K562 (cell line): Measurements from ENCODE around the gene ARL17B. TPM values are rescaled to one million over a fixed set of nuclear protein-coding genes. Genes with fewer than 3 reads are reported as not detected.

Experiments used
- ATAC-seq: fragments of 200-7000 bp; cut with Tn5 transposase; 3 replicates; pipeline ENCODE4 v1.9.1; 2020; ENCODE audit warnings: moderate library complexity
- BruUV-seq: library from RNA; stranded (reverse); fragments of 400-500 nt; replicated peaks from 2 replicates; lab custom pipeline; 2021; lab: Mats Ljungman, UMichigan
- CTCF ChIA-PET: fragments of 300-600 bp; formaldehyde crosslinking; extraction: SDS; loops from one replicate; lab custom pipeline; 2021; ENCODE audit warnings: low intra/inter-chr PET ratio; lab: Yijun Ruan, JAX
- POLR2A ChIA-PET: fragments of 300-600, 350-650 bp; sonication (Branson Sonifier 250); formaldehyde crosslinking; extraction: SDS; loops from one replicate; lab custom pipeline; 2021; ENCODE audit warnings: antibody characterized with exemption, inconsistent platforms; lab: Yijun Ruan, JAX
- DNase-seq, 4 experiments: peaks; one replicate each; pipeline versions ENCODE4 v3.0.0 to v3.0.0-alpha.2; 2011 to 2018; ENCODE audit warnings: low spot score in 3 of 4, mixed read lengths in 3 of 4; ENCODE audit errors: extremely low read depth in 1 of 4
- FAIRE-seq: peaks from 2 replicates; lab custom pipeline; 2011; peaks lifted over from hg19 to GRCh38; lab: Jason Lieb, UNC
- H2AFZ ChIP-seq: 2 replicates; pipeline ENCODE4 v1.6.0; 2011; ENCODE audit warnings: low read depth, low read length, control low read depth, inconsistent platforms
- H3K27ac ChIP-seq: fragments of 200-600 bp; 3 replicates; pipeline ENCODE4 v1.8.0; 2011; ENCODE audit warnings: low read depth, mild to moderate bottlenecking, control low read depth, inconsistent platforms, low read length, moderate library complexity, mixed read lengths; ENCODE audit errors: extremely low read depth
- H3K27me3 ChIP-seq, 2 experiments: fragments of 300-600 bp in 1 of 2; 2 replicates in 1 of 2; 3 replicates in 1 of 2; pipeline versions ENCODE4 v1.6.0 to v1.8.0; 2011; ENCODE audit warnings: inconsistent platforms in 2 of 2, low read length in 2 of 2, mild to moderate bottlenecking in 1 of 2, mixed read lengths in 1 of 2, moderate library complexity in 1 of 2; ENCODE audit not compliant: control insufficient read depth in 2 of 2, insufficient read depth in 2 of 2
- H3K36me3 ChIP-seq: fragments of 300-600 bp; 3 replicates; pipeline ENCODE4 v1.8.0; 2011; ENCODE audit warnings: mild to moderate bottlenecking, low read length, inconsistent platforms; ENCODE audit not compliant: control insufficient read depth, insufficient read depth
- H3K4me1 ChIP-seq, 2 experiments: fragments of 200-600 bp in 1 of 2; replicated peaks in 1 of 2; 2 replicates in 1 of 2; 3 replicates in 1 of 2; pipeline versions ENCODE4 v1.5.1 to v1.8.0; 2011; ENCODE audit warnings: inconsistent platforms in 2 of 2, low read length in 2 of 2, mild to moderate bottlenecking in 1 of 2, mixed read lengths in 1 of 2, moderate library complexity in 1 of 2; ENCODE audit not compliant: control insufficient read depth in 2 of 2, insufficient read depth in 2 of 2
- H3K4me2 ChIP-seq: 2 replicates; pipeline ENCODE4 v1.6.1; 2011; ENCODE audit warnings: low read length, control low read depth, inconsistent platforms, mixed read lengths; ENCODE audit not compliant: insufficient read depth
- H3K4me3 ChIP-seq: fragments of 200-600 bp; sonication (generic), shearing (Covaris generic); 2 replicates; pipeline ENCODE4 v1.5.1; 2016; ENCODE audit warnings: control low read depth, inconsistent platforms
- H3K79me2 ChIP-seq: fragments of 200-600 bp; 3 replicates; pipeline ENCODE4 v1.8.0; 2011; ENCODE audit warnings: low read length, inconsistent platforms; ENCODE audit not compliant: control insufficient read depth, insufficient read depth
- H3K9ac ChIP-seq, 2 experiments: 2 replicates each; pipeline versions ENCODE4 v1.6.0 to v1.6.1; 2011; ENCODE audit warnings: low read depth in 2 of 2, low read length in 2 of 2, control low read depth in 1 of 2, inconsistent platforms in 1 of 2, mild to moderate bottlenecking in 1 of 2, mixed read lengths in 1 of 2; ENCODE audit not compliant: insufficient read depth in 1 of 2
- H3K9me1 ChIP-seq: one replicate; pipeline ENCODE4 v1.6.0; 2011; ENCODE audit warnings: inconsistent platforms, mild to moderate bottlenecking, low read length, moderate library complexity; ENCODE audit not compliant: control insufficient read depth, insufficient read depth
- H3K9me3 ChIP-seq: replicated peaks from 2 replicates; pipeline ENCODE4 v1.5.1; 2011; ENCODE audit warnings: low read depth, low read length, inconsistent platforms; ENCODE audit not compliant: control insufficient read depth, insufficient read depth
- H4K20me1 ChIP-seq: replicated peaks from 2 replicates; pipeline ENCODE4 v1.6.1; 2011; ENCODE audit warnings: low read length, inconsistent platforms, mixed read lengths; ENCODE audit not compliant: control insufficient read depth, insufficient read depth
- RB1 ChIP-seq: fragments of 450-650 bp; IDR thresholded peaks from 2 replicates; pipeline ENCODE4 v1.6.1; 2017; ENCODE audit warnings: low read depth, mild to moderate bottlenecking
- WGBS: fragments of 100-300 bp; shearing (Covaris generic); methylation state at CpG from one replicate; pipeline ENCODE4 v1.1.6; 2016; ENCODE audit warnings: low coverage, mixed read lengths; ENCODE audit not compliant: insufficient coverage; ENCODE audit errors: missing lambda C conversion rate; 5-methylcytosine and 5-hydroxymethylcytosine counted together
- in situ Hi-C: fragments of 300-500 bp; cut with MboI; formaldehyde crosslinking; loops from 4 replicates; pipeline ENCODE4 v1.15.0; 2018; ENCODE audit warnings: inconsistent platforms, mixed read lengths
- intact Hi-C: fragments of 100-400 bp; cut with micrococcal nuclease; formaldehyde crosslinking; loops from 2 replicates; pipeline ENCODE4 v1.14.2; 2022
- polyA plus RNA-seq, 8 experiments: library from polyadenylated mRNA; depleted of rRNA in 4 of 8; stranded (reverse) in 5 of 8; unstranded in 3 of 8; fragments of >200 nt; fragmentation: Nextera tagmentation in 2 of 8; fragmentation: Illumina TruSeq in 1 of 8; extraction: Ambion mirVana in 2 of 8; extraction: Trizol in 1 of 8; gene quantifications; 2 replicates each; pipeline versions ENCODE4 v1.2.1 to v1.2.3, GENCODE V29; 2011 to 2014; ENCODE audit warnings: inconsistent platforms in 1 of 8, missing spikeins in 1 of 8
- total RNA-seq, 7 experiments: library from RNA; depleted of rRNA in 6 of 7; stranded (reverse); fragments of >200 nt in 6 of 7; fragmentation: Illumina TruSeq in 2 of 7; extraction: Trizol in 2 of 7; gene quantifications; 2 replicates each; pipeline versions ENCODE4 v1.2.1 to v1.2.3, GENCODE V29; 2011 to 2021; ENCODE audit warnings: low replicate concordance in 1 of 7
- TF ChIP-seq, protein P1 (sequence below), 2 experiments: fragments of 250-450 bp in 1 of 2; fragments of 450-650 bp in 1 of 2; sonication (Bioruptor Pico) in 1 of 2; IDR thresholded peaks; 2 replicates each; pipeline versions ENCODE4 v1.6.1 to v1.8.0; 2016 to 2021; ENCODE audit warnings: mild to moderate bottlenecking in 2 of 2, moderate library complexity in 2 of 2, missing compliant biosample characterization in 1 of 2, missing genetic modification characterization in 1 of 2

The ARL17B gene
- total and polyA plus RNA-seq, 9 of the 15 experiments (the other 6 are each of a cell fraction or from before 2014, with no cell fraction given), result 4.0 to 24.2 (median 8.4) TPM

- no peaks in the 10 kb centered on the region for H3K9me1 ChIP-seq
- FAIRE-seq (no peak), ATAC-seq (no peak), DNase-seq (no peak)
- H3K4me1 ChIP-seq, result peaks cover 11 to 30% of the 10 kb centered on the region in 2 experiments; a peak in 4 of 5 replicates
- ChIA-PET POLR2A (interaction anchor here (0.6 to 0.8 kb wide), 2 partner anchors 70 to 676 kb away, joined by 3 read pairs; no protein-coding TSS in a partner anchor), CTCF (no interaction called here)
- WGBS, result 78% methylated on average over 8 of the region's 8 CpGs
- no peak overlapping the region for H3K9ac ChIP-seq
- in situ Hi-C loops (loop anchor here (25.0 kb wide), 1 partner anchor 100 kb away; the partner anchor contains the start of gene ARL17B), intact Hi-C loops (no loop called here)
- no peak overlapping the region for H3K27ac ChIP-seq
- H3K27me3 ChIP-seq, result no peaks in the 10 kb centered on the region
- no peak for TF ChIP-seq RB1
- TF ChIP-seq, protein P1, sequence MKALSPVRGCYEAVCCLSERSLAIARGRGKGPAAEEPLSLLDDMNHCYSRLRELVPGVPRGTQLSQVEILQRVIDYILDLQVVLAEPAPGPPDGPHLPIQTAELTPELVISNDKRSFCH (CRISPR knock-in tag; IDR thresholded peaks at IDR 0.05), result 0 out of 2 replicates have a peak, but pooled peaks have one; percentile 16
- TF ChIP-seq, protein P1 (tag; IDR thresholded peaks at IDR 0.05), result no peak
- no peaks in the 10 kb centered on the region for H3K9me3 ChIP-seq
- H3K79me2 ChIP-seq, result no peaks in the 10 kb centered on the region
- H4K20me1 ChIP-seq, result no peaks in the 10 kb centered on the region
- BruUV-seq, result no TSS peak
- H3K36me3 ChIP-seq, result no peaks in the 10 kb centered on the region
- H2AFZ ChIP-seq, result no peak overlapping the region
- H3K4me2 ChIP-seq, result no peak overlapping the region
- H3K4me3 ChIP-seq, result no peak overlapping the region
Measured at GRCh38 chr17:46262271-46262670, 99.3 kb downstream of the ARL17B start.
